PC-3 (cell line): ENCODE data around the gene MOGAT3.
"Not testable (repeated sequence)": the region's sequence is repeated elsewhere in the genome, so short reads cannot be mapped to it uniquely, and the experiment has no call there.

Source experiments
- CTCF ChIP-seq: fragments of 300-600 bp; sonication (generic); conservative IDR thresholded peaks from 2 replicates; pipeline ENCODE4 v1.5.1; 2017; ENCODE audit warnings: antibody characterized with exemption, low read depth, mild to moderate bottlenecking, low read length
- EZH2 ChIP-seq: fragments of 300-600 bp; sonication (generic); IDR thresholded peaks from one replicate; pipeline ENCODE4 v1.6.1; 2017; ENCODE audit warnings: antibody characterized with exemption, mild to moderate bottlenecking, low read length; ENCODE audit not compliant: unreplicated experiment
- EZH2phosphoT487 ChIP-seq: fragments of 300-600 bp; sonication (generic); IDR thresholded peaks from 2 replicates; pipeline ENCODE4 v1.6.1; 2018; ENCODE audit warnings: mild to moderate bottlenecking, antibody characterized with exemption, low read length, borderline replicate concordance

- TF ChIP-seq CTCF, EZH2, EZH2phosphoT487: not testable (repeated sequence)
Measured at GRCh38 chr7:101199522-101199921, 1.3 kb downstream of the MOGAT3 start.
